Measurements from ENCODE around the gene LATS1. TPM values are rescaled to one million over a fixed set of nuclear protein-coding genes. Genes with fewer than 3 reads are reported as not detected.

LATS1 gene
- total RNA-seq, 1 experiment from 2014 or later, result 25.1 TPM

DNA sequence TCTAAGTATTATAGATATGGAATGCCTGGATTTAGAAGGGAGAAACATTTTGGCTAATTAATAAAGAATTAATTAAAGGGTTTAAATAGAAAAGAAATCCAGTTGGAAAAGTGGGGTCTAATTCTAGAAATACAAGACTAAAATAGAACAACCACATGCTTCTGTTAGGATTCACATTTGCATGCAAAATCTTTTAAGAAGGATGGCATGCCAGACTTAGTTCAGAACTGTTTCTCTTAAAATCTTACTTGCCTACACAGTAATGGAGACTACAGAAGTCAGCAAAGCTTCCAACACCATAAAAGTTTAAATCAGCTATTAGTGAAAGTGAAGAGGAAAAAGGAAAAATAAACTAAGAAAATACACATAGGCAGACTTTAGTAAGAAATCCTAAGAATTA is 36.7 kb downstream of the LATS1 start:
- no peak overlapping the region for H3K27ac Mint-ChIP-seq
- no peaks in the 10 kb centered on the region for H3K9me3 Mint-ChIP-seq

More for the DNA sequence above, 36.7 kb downstream of the LATS1 start:
- H3K18ac ChIP-seq (ENCODE audit: insufficient read length, low read depth, low read length), result no peak overlapping the region
- no peak overlapping the region for H3K27ac ChIP-seq (ENCODE audit: insufficient read length, low read depth, low read length)
- H3K4ac ChIP-seq (ENCODE audit: low read depth, low read length), result no peak overlapping the region
- no peaks in the 10 kb centered on the region for H3K27me3 ChIP-seq (ENCODE audit: insufficient read depth, low read length)
- no peak overlapping the region for H3K9ac ChIP-seq (ENCODE audit: extremely low read depth, insufficient read length, low read length)
- no peak overlapping the region for H2BK120ac ChIP-seq (ENCODE audit: low read depth, low read length, poor library complexity, severe bottlenecking)
- H4K5ac ChIP-seq (ENCODE audit: insufficient read length, low read depth, low read length), result no peak overlapping the region
- H3K23me2 ChIP-seq (ENCODE audit: insufficient read length, low read depth, low read length, poor library complexity, severe bottlenecking), result no peaks in the 10 kb centered on the region
- H3K14ac ChIP-seq (ENCODE audit: insufficient read depth, low read length), result no peak overlapping the region
- no peak overlapping the region for H2BK15ac ChIP-seq (ENCODE audit: low read depth, low read length)
- H4K8ac ChIP-seq (replicated peaks; ENCODE audit: insufficient read length, low read depth, low read length), result no peak overlapping the region
- H2BK20ac ChIP-seq (ENCODE audit: low read depth, low read length, poor library complexity, severe bottlenecking), result no peak overlapping the region
- H2BK12ac ChIP-seq (ENCODE audit: insufficient read length, low read depth, low read length), result no peak overlapping the region
- no peak overlapping the region for H3K4me3 Mint-ChIP-seq
- no peak overlapping the region for H2BK5ac ChIP-seq (ENCODE audit: insufficient read length, low read length)
- TF ChIP-seq, protein P1, sequence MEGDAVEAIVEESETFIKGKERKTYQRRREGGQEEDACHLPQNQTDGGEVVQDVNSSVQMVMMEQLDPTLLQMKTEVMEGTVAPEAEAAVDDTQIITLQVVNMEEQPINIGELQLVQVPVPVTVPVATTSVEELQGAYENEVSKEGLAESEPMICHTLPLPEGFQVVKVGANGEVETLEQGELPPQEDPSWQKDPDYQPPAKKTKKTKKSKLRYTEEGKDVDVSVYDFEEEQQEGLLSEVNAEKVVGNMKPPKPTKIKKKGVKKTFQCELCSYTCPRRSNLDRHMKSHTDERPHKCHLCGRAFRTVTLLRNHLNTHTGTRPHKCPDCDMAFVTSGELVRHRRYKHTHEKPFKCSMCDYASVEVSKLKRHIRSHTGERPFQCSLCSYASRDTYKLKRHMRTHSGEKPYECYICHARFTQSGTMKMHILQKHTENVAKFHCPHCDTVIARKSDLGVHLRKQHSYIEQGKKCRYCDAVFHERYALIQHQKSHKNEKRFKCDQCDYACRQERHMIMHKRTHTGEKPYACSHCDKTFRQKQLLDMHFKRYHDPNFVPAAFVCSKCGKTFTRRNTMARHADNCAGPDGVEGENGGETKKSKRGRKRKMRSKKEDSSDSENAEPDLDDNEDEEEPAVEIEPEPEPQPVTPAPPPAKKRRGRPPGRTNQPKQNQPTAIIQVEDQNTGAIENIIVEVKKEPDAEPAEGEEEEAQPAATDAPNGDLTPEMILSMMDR (conservative IDR thresholded peaks at IDR 0.05), result no peak
- no peak overlapping the region for H4K91ac ChIP-seq (ENCODE audit: insufficient read length, low read depth, low read length)
- peaks cover 11 to 46% (median 39%) of the 10 kb centered on the region in 3 experiments; a peak in 6 of 7 replicates for H3K36me3 Mint-ChIP-seq (ENCODE audit: insufficient read depth in 1 of 3, low read depth in 3 of 3)
- no peak overlapping the region for H3K4me2 ChIP-seq (ENCODE audit: insufficient read depth, insufficient read length, low read length)
- no peak overlapping the region for H3K23ac ChIP-seq (ENCODE audit: insufficient read length, low read depth, low read length)
- no peak overlapping the region for H3T11ph ChIP-seq (ENCODE audit: low read length)
- no peaks in the 10 kb centered on the region for H3K79me1 ChIP-seq (ENCODE audit: insufficient read depth, low read depth, low read length, poor library complexity, severe bottlenecking)
- no peaks in the 10 kb centered on the region for H4K20me1 ChIP-seq (ENCODE audit: control insufficient read depth, insufficient read depth, insufficient read length)
- no peaks in the 10 kb centered on the region for H3K9me3 ChIP-seq (ENCODE audit: control insufficient read depth, low read depth, low read length)
- no peaks in the 10 kb centered on the region for H3K4me1 ChIP-seq (ENCODE audit: insufficient read depth, low read length)
- H3K27me3 Mint-ChIP-seq (ENCODE audit: low read depth), result no peaks in the 10 kb centered on the region
- no peaks in the 10 kb centered on the region for H3K79me2 ChIP-seq (ENCODE audit: insufficient read depth, low read length)
- H2AK5ac ChIP-seq (ENCODE audit: insufficient read length, low read length), result no peak overlapping the region
- no peak overlapping the region for H2AFZ ChIP-seq (ENCODE audit: low read length)
- no peaks in the 10 kb centered on the region; a peak in 1 of 4 replicates for H3K4me1 Mint-ChIP-seq
- no peak for DNase-seq
- no peak overlapping the region for H3K56ac ChIP-seq (ENCODE audit: insufficient read length, low read depth, low read length)
